Body of pancreas (tissue), 4 donors: ENCODE data around the gene NRCAM. TPM values are rescaled to one million over a fixed set of nuclear protein-coding genes. Genes with fewer than 3 reads are reported as not detected.

Source experiments
- ATAC-seq: fragments of 150-250 bp; one replicate; pipeline ENCODE4 v1.9.1; 2016
- DNase-seq, 4 donors: peaks; one replicate each; pipeline ENCODE4 v3.0.0-alpha.2; 2019
- H3K27ac ChIP-seq, 4 donors: fragments of 200-600 bp; sonication (generic); 1 replicate in 3 of 4; 2 replicates in 1 of 4; pipeline versions ENCODE4 v1.5.1 to v1.6.1; 2016 to 2019; ENCODE audit warnings: mild to moderate bottlenecking in 1 of 4, mixed read lengths in 1 of 4, moderate library complexity in 1 of 4
- H3K27me3 ChIP-seq, 2 donors: fragments of 200-600 bp; sonication (generic); one replicate each; pipeline ENCODE4 v1.6.0; 2016; ENCODE audit warnings: mild to moderate bottlenecking in 1 of 2
- H3K36me3 ChIP-seq, 2 donors: fragments of 200-600 bp; sonication (generic); replicated peaks in 1 of 2; 2 replicates each; pipeline ENCODE4 v1.5.1; 2016; ENCODE audit warnings: low read depth in 2 of 2; ENCODE audit not compliant: insufficient read depth in 1 of 2
- H3K4me1 ChIP-seq: fragments of 200-600 bp; sonication (generic); one replicate; pipeline ENCODE4 v1.6.0; 2016
- H3K4me3 ChIP-seq, 2 donors: fragments of 200-600 bp; sonication (generic); 1 replicate in 1 of 2; 2 replicates in 1 of 2; pipeline ENCODE4 v1.5.1; 2016 to 2019
- H3K9me3 ChIP-seq, 3 donors: fragments of 200-600 bp; sonication (generic); 1 replicate in 2 of 3; 2 replicates in 1 of 3; pipeline ENCODE4 v1.5.1; 2016
- CTCF ChIP-seq, 7 experiments: fragments of 450-650 bp in 4 of 7; fragments of 200-600 bp in 3 of 7; sonication (generic) in 3 of 7; IDR thresholded peaks; one replicate each; pipeline ENCODE4 v1.5.1; 2016 to 2019; ENCODE audit warnings: antibody characterized with exemption in 7 of 7
- POLR2A ChIP-seq, 3 donors: fragments of 450-650 bp; IDR thresholded peaks; one replicate each; pipeline ENCODE4 v1.6.1; 2016; ENCODE audit warnings: antibody characterized with exemption in 3 of 3, mild to moderate bottlenecking in 2 of 3
- WGBS, 2 donors: methylation state at CpG; one replicate each; pipeline ENCODE4 v1.1.5; 2017; 5-methylcytosine and 5-hydroxymethylcytosine counted together
- intact Hi-C: fragments of 100-400 bp; cut with DNase I; formaldehyde crosslinking; loops from one replicate; pipeline ENCODE4 v1.15.1; 2023
- total RNA-seq, 2 donors: library from RNA; depleted of rRNA; stranded (reverse); fragments of >200 nt; gene quantifications; one replicate each; pipeline ENCODE4 v1.1.0, GENCODE V29; 2016

NRCAM gene
- total RNA-seq, 2 donors from 2014 or later = 39.4 to 49.8 TPM

- ATAC-seq (peak; percentile 84), DNase-seq (peak; percentile 25 to 48 (median 44))
- Histone ChIP-seq H3K27me3 (no peaks in the 10 kb centered on the region), H3K36me3 (no peaks in the 10 kb centered on the region), H3K9me3 (no peaks in the 10 kb centered on the region), H3K4me1 (peaks cover 37% of the 10 kb centered on the region), H3K4me3 (no peak overlapping the region), H3K27ac (peak overlapping the region; percentile 17 to 54 (median 33))
- intact Hi-C loops = no loop called here
- TF ChIP-seq CTCF (IDR thresholded peaks at IDR 0.05) (no peak), POLR2A (IDR thresholded peaks at IDR 0.05) (no peak)
- 25 to 44% methylated on average over 4 of the region's 4 CpGs for WGBS, 2 donors
Measured at GRCh38 chr7:108235451-108236061, 220.7 kb downstream of the NRCAM start.

GRCh38 chr7:108234971-108235450 is 221.2 kb downstream of the NRCAM start:
- TF ChIP-seq CTCF (IDR thresholded peaks at IDR 0.05) (no peak), POLR2A (IDR thresholded peaks at IDR 0.05) (no peak)
- intact Hi-C loops = no loop called here
- Histone ChIP-seq H3K4me1 (peaks cover 37% of the 10 kb centered on the region), H3K4me3 (no peak overlapping the region), H3K27me3 (no peaks in the 10 kb centered on the region), H3K36me3 (no peaks in the 10 kb centered on the region), H3K9me3 (no peaks in the 10 kb centered on the region), H3K27ac (peak overlapping the region; percentile 17 to 54 (median 33))
- ATAC-seq (no peak), DNase-seq (no peak)

- H3K36me3 ChIP-seq = no peaks in the 10 kb centered on the region
- TF ChIP-seq POLR2A (IDR thresholded peaks at IDR 0.05) (no peak), CTCF (IDR thresholded peaks at IDR 0.05) (no peak)
- 55 to 56% methylated on average over 2 of the region's 2 CpGs for WGBS, 2 donors
- ATAC-seq (no peak), DNase-seq (no peak)
- no peaks in the 10 kb centered on the region for H3K27me3 ChIP-seq
- H3K27ac ChIP-seq = peak overlapping the region in 1 of 4 donors; percentile 54
- H3K4me3 ChIP-seq = no peak overlapping the region
- peaks cover 37% of the 10 kb centered on the region for H3K4me1 ChIP-seq
- intact Hi-C loops = no loop called here
- no peaks in the 10 kb centered on the region for H3K9me3 ChIP-seq
Measured at GRCh38 chr7:108234281-108234680, 222.0 kb downstream of the NRCAM start.

- H3K27me3 ChIP-seq = no peaks in the 10 kb centered on the region
- no peak overlapping the region for H3K27ac ChIP-seq
- no peak overlapping the region for H3K4me3 ChIP-seq
- ATAC-seq (no peak), DNase-seq (no peak)
- TF ChIP-seq POLR2A (IDR thresholded peaks at IDR 0.05) (no peak), CTCF (IDR thresholded peaks at IDR 0.05) (no peak)
- WGBS, 2 donors = 89 to 96% methylated on average over 6 of the region's 6 CpGs
- H3K36me3 ChIP-seq = no peaks in the 10 kb centered on the region
- no peaks in the 10 kb centered on the region for H3K9me3 ChIP-seq
- intact Hi-C loops = no loop called here
- peaks cover 31% of the 10 kb centered on the region for H3K4me1 ChIP-seq
Measured at GRCh38 chr7:108232076-108232475, 224.2 kb downstream of the NRCAM start.

GRCh38 chr7:108231221-108231620 is 225.0 kb downstream of the NRCAM start:
- WGBS, 2 donors = 96 to 97% methylated on average over 2 of the region's 2 CpGs
- no peak for TF ChIP-seq POLR2A (IDR thresholded peaks at IDR 0.05)
- TF ChIP-seq CTCF (IDR thresholded peaks at IDR 0.05) = no peak
- H3K36me3 ChIP-seq = no peaks in the 10 kb centered on the region
- no peak overlapping the region for H3K27ac ChIP-seq
- no peak overlapping the region for H3K4me3 ChIP-seq
- intact Hi-C loops = no loop called here
- no peaks in the 10 kb centered on the region for H3K9me3 ChIP-seq
- ATAC-seq (no peak), DNase-seq (no peak)
- no peaks in the 10 kb centered on the region for H3K27me3 ChIP-seq
- peaks cover 22% of the 10 kb centered on the region for H3K4me1 ChIP-seq
